Activated CD8-positive, alpha-beta memory T cell treated with anti-CD3 and anti-CD28 coated beads, Interleukin-2, amount 50 U/mL, for 4 hours (primary cell): ENCODE results near the gene NEK8.
"Not testable (repeated sequence)": the region's sequence is repeated elsewhere in the genome, so short reads cannot be mapped to it uniquely, and the experiment has no call there.

Experiments used
- DNase-seq: peaks from one replicate; pipeline ENCODE4 v3.0.0-alpha.2; 2020

Gene NEK8

DNA sequence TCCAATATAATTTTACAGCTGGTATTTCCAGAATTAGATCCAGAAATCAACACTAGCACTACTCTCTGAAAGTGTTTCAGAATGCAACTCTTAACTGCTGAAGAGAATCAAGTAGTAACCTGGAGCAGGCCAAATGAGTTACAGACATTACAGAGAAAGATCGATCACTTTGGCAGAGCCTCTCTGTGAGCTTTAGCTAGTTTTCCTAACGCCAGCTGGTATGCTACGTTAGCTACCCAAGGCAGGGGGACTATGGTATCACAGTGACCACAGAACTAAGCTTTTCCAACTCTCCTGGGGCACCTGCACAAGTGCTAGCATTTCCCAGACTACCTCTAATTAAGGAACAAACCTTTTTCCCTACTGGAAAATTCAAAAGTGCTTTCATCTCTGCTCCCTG is 45.6 kb downstream of the NEK8 start:
- no peak for DNase-seq

DNA sequence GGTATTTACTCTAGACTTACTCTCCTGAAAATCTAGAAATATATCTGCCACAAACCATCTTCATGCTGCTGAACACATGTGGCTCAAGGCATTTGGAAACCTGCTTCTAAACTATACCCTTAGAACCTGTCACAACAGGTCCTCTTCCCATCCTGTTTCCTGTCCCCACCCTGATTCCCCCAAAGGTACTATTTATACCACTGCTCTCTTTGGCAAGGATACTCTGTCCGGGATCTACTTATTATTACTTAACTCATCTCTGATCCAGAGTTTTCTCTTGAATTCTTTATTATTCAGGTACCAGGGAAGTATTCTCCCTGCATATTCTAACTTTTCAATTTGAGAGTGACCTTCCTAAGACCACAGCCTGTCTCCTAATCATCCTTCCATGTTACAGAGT is 48.6 kb downstream of the NEK8 start:
- DNase-seq = no peak

DNA sequence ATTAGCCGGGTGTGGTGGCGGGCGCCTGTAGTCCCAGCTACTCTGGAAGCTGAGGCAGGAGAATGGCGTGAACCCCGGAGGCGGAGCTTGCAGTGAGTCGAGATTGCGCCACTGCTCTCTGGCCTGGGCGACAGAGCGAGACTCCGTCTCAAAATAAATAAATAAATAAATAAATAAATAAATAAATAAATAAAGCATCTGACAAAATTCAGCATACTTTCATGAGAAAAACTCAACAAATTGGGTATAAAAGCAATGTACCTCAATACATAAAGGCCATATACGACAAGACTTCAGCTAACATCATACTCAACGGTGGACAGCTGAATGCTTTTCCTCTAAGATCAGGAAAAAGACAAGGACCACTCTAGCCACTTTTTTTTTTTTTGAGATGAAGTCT is 51.0 kb downstream of the NEK8 start:
- not testable (repeated sequence) for DNase-seq

DNA sequence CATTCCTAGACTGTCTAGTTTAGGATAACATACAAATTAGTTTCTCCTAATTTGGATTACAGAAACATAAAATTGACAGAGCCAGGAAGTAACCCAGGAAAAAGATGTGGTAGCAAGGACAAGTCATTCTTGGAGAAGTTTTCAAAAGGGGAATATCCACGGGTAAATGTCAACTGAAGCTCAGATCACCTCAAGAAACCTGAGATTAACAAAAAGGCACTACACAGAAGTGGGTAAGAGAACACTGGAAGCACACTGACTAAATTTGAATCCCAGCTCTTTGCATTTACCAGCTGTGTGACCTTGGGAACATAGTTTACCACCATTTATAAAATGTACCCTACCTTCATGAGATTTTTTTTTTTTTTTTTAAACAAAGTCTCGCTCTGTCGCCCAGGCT is 54.6 kb downstream of the NEK8 start:
- DNase-seq = no peak

DNA sequence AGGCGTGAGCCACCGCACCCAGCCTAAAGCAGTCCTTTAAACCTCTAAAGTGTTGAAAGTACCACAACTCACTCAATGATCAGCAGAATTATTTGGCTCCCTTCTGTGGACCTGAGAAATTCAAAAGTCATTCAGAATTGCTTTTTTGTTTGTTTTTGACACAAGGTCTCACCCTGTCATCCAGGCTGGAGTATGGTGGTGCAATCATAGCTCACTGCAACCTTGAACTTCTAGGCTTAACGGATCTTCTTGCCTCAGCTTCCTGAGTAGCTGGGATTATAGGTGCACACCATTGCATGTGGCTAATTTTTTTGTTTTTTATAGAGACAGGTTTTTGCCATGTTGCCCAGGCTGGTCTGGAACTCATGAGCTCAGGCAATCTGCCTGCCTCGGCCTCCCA is 59.5 kb downstream of the NEK8 start:
- DNase-seq = no peak
